Lung (tissue), 12 donors: ENCODE results near the gene MT4. TPM values are rescaled to one million over a fixed set of nuclear protein-coding genes. Genes with fewer than 3 reads are reported as not detected.

ENCODE experiments used
- ATAC-seq: fragments of 200-7000 bp; cut with Tn5 transposase; one replicate; pipeline ENCODE4 v1.9.1; 2020; ENCODE audit warnings: moderate number of reproducible peaks; ENCODE audit not compliant: insufficient read depth, low FRiP score
- DNase-seq, 3 donors: peaks; one replicate each; pipeline ENCODE4 v3.0.0-alpha.2; 2013 to 2017
- H3K27ac ChIP-seq, 2 donors: one replicate each; pipeline ENCODE4 v1.5.1; 2013; ENCODE audit warnings: mild to moderate bottlenecking in 2 of 2, moderate library complexity in 2 of 2, control low read depth in 1 of 2, inconsistent platforms in 1 of 2, low read depth in 1 of 2, low read length in 1 of 2
- H3K27me3 ChIP-seq, 3 donors: one replicate each; pipeline ENCODE4 v1.5.1; 2013; ENCODE audit warnings: low read length in 2 of 3; ENCODE audit not compliant: control insufficient read depth in 3 of 3, insufficient read depth in 3 of 3
- H3K36me3 ChIP-seq, 4 donors: one replicate each; pipeline ENCODE4 v1.5.1; 2013; ENCODE audit warnings: low read length in 4 of 4, mild to moderate bottlenecking in 1 of 4, moderate library complexity in 1 of 4; ENCODE audit not compliant: control insufficient read depth in 4 of 4, insufficient read depth in 4 of 4
- H3K4me1 ChIP-seq, 5 donors: one replicate each; pipeline ENCODE4 v1.5.1; 2013; ENCODE audit warnings: low read length in 5 of 5, mild to moderate bottlenecking in 2 of 5, moderate library complexity in 1 of 5; ENCODE audit not compliant: control insufficient read depth in 5 of 5, insufficient read depth in 5 of 5
- H3K4me3 ChIP-seq: one replicate; pipeline ENCODE4 v1.5.1; 2013; ENCODE audit warnings: mild to moderate bottlenecking, control low read depth, moderate library complexity
- H3K9ac ChIP-seq, 2 donors: one replicate each; pipeline ENCODE4 v1.5.1; 2013; ENCODE audit warnings: low read length in 2 of 2, control low read depth in 1 of 2; ENCODE audit not compliant: insufficient read depth in 1 of 2
- H3K9me3 ChIP-seq, 4 donors: one replicate each; pipeline ENCODE4 v1.5.1; 2013; ENCODE audit warnings: low read length in 3 of 4, mild to moderate bottlenecking in 1 of 4, moderate library complexity in 1 of 4; ENCODE audit not compliant: control insufficient read depth in 4 of 4, insufficient read depth in 3 of 4
- CTCF ChIP-seq: IDR thresholded peaks from 2 replicates; pipeline ENCODE4 v1.5.1; 2012; ENCODE audit warnings: mild to moderate bottlenecking; ENCODE audit errors: control extremely low read depth, extremely low read depth
- WGBS, 2 donors: extraction: QIAGEN DNeasy Blood & Tissue Kit; methylation state at CpG; one replicate each; pipeline ENCODE4 v1.1.7; 2013; 5-methylcytosine and 5-hydroxymethylcytosine counted together
- polyA plus RNA-seq, 2 donors: library from polyadenylated mRNA; stranded (reverse); fragments of 200-250 nt; gene quantifications; one replicate each; pipeline ENCODE4 v1.2.1, GENCODE V29; 2013
- total RNA-seq, 2 donors: library from RNA; depleted of rRNA in 1 of 2; stranded (reverse); fragments of >200 nt in 1 of 2; gene quantifications; one replicate each; pipeline ENCODE4 v1.2.1, GENCODE V29; 2014 to 2021
- donor health status: control.
- donor health status: control.
- donor health status: Bipolar disorder and iron deficiency.
- donor health status: healthy.
- donor health status: DM: yes; HTN: yes; CAD: no.

The MT4 gene
- total and polyA plus RNA-seq, 4 donors: not detected

- no peak overlapping the region for H3K27ac ChIP-seq
- 71 to 78% methylated on average over 11 of the region's 11 CpGs for WGBS, 2 donors
Observed at GRCh38 chr16:56583351-56584168, 18.7 kb downstream of the MT4 start.

GRCh38 chr16:56584276-56584675, 19.4 kb downstream of the MT4 start:
- H3K36me3 ChIP-seq: no peaks in the 10 kb centered on the region
- peaks cover 0 to 3% (median 0%) of the 10 kb centered on the region in 5 donors for H3K4me1 ChIP-seq
- peaks cover 0 to 28% (median 20%) of the 10 kb centered on the region in 3 donors for H3K27me3 ChIP-seq
- no peak overlapping the region for H3K27ac ChIP-seq
- ATAC-seq (no peak), DNase-seq (no peak)
- no peak overlapping the region for H3K9ac ChIP-seq
- no peaks in the 10 kb centered on the region for H3K9me3 ChIP-seq
- 86 to 97% methylated on average over 11 of the region's 11 CpGs for WGBS, 2 donors
- TF ChIP-seq CTCF: no peak
- H3K4me3 ChIP-seq: no peak overlapping the region

More at GRCh38 chr16:56583351-56584168, 18.7 kb downstream of the MT4 start:
- Histone ChIP-seq H3K9ac (no peak overlapping the region), H3K4me3 (no peak overlapping the region), H3K9me3 (no peaks in the 10 kb centered on the region), H3K36me3 (no peaks in the 10 kb centered on the region), H3K27me3 (peaks cover 0 to 23% (median 16%) of the 10 kb centered on the region in 3 donors), H3K4me1 (no peaks in the 10 kb centered on the region)
- no peak for DNase-seq
- no peak for ATAC-seq
- TF ChIP-seq CTCF: no peak

GRCh38 chr16:56588781-56589140, 23.9 kb downstream of the MT4 start:
- TF ChIP-seq CTCF: no peak
- Histone ChIP-seq H3K9ac (no peak overlapping the region), H3K4me3 (no peak overlapping the region), H3K9me3 (no peaks in the 10 kb centered on the region), H3K36me3 (no peaks in the 10 kb centered on the region), H3K4me1 (peaks cover 0 to 7% (median 0%) of the 10 kb centered on the region in 5 donors), H3K27ac (no peak overlapping the region), H3K27me3 (peaks cover 5 to 48% (median 29%) of the 10 kb centered on the region in 3 donors)
- DNase-seq (no peak), ATAC-seq (no peak)
- WGBS, 2 donors: 38 to 40% methylated on average over 9 of the region's 9 CpGs
